Endothelial cell of umbilical vein (primary cell): Measurements from ENCODE around the gene ARTN. TPM values are rescaled to one million over a fixed set of nuclear protein-coding genes. Genes with fewer than 3 reads are reported as not detected.

Experiments
- BruUV-seq: library from RNA; stranded (reverse); fragments of 400-500 nt; replicated peaks from 2 replicates; lab custom pipeline; 2021; lab: Mats Ljungman, UMichigan
- CTCF ChIA-PET: fragments of 300-600, 350-600 bp; sonication (Branson Sonifier 250); formaldehyde crosslinking; loops from one replicate; lab custom pipeline; 2021; ENCODE audit warnings: antibody characterized with exemption, inconsistent platforms; lab: Charles Lee
- POLR2A ChIA-PET: fragments of 300-600, 350-600 bp; sonication (Branson Sonifier 250); formaldehyde crosslinking; loops from one replicate; lab custom pipeline; 2021; ENCODE audit warnings: antibody characterized with exemption, inconsistent platforms; lab: Charles Lee
- DNase-seq: peaks from one replicate; pipeline ENCODE4 v3.0.0-alpha.2; 2011; ENCODE audit warnings: low read depth, low spot score
- FAIRE-seq: peaks from 2 replicates; lab custom pipeline; 2011; peaks lifted over from hg19 to GRCh38; lab: Jason Lieb, UNC
- H2AFZ ChIP-seq: 2 replicates; pipeline ENCODE4 v1.6.0; 2012; ENCODE audit warnings: low read depth, low read length, control low read depth, inconsistent platforms
- H3K27ac ChIP-seq: 2 replicates; pipeline ENCODE4 v1.5.1; 2011; ENCODE audit warnings: low read depth, mild to moderate bottlenecking, control low read depth, low read length, moderate library complexity; ENCODE audit not compliant: insufficient read depth
- H3K27me3 ChIP-seq, 2 experiments: 2 replicates each; pipeline versions ENCODE4 v1.6.0 to v1.6.1; 2011; ENCODE audit warnings: low read length in 2 of 2, mixed read lengths in 1 of 2; ENCODE audit not compliant: control insufficient read depth in 2 of 2, insufficient read depth in 2 of 2
- H3K36me3 ChIP-seq, 2 experiments: 2 replicates in 1 of 2; 3 replicates in 1 of 2; pipeline ENCODE4 v1.5.1; 2011; ENCODE audit warnings: low read length in 2 of 2, mild to moderate bottlenecking in 1 of 2, moderate library complexity in 1 of 2; ENCODE audit not compliant: control insufficient read depth in 2 of 2, insufficient read depth in 2 of 2; ENCODE audit errors: extremely low read depth in 1 of 2
- H3K4me1 ChIP-seq: 3 replicates; pipeline ENCODE4 v1.5.1; 2011; ENCODE audit warnings: mild to moderate bottlenecking, low read length; ENCODE audit not compliant: control insufficient read depth, insufficient read depth; ENCODE audit errors: extremely low read depth
- H3K4me2 ChIP-seq: 2 replicates; pipeline ENCODE4 v1.6.1; 2011; ENCODE audit warnings: low read length, control low read depth, mixed read lengths; ENCODE audit not compliant: insufficient read depth
- H3K4me3 ChIP-seq, 3 experiments: fragments of 200-600 bp in 1 of 3; sonication (generic), shearing (Covaris generic) in 1 of 3; replicated peaks in 1 of 3; 2 replicates each; pipeline ENCODE4 v1.5.1; 2011 to 2016; ENCODE audit warnings: control low read depth in 3 of 3, low read length in 3 of 3, mild to moderate bottlenecking in 2 of 3, inconsistent platforms in 1 of 3, low read depth in 1 of 3, moderate library complexity in 1 of 3; ENCODE audit not compliant: insufficient read depth in 1 of 3
- H3K79me2 ChIP-seq: 2 replicates; pipeline ENCODE4 v1.6.0; 2012; ENCODE audit warnings: low read length, inconsistent platforms; ENCODE audit not compliant: control insufficient read depth, insufficient read depth
- H3K9ac ChIP-seq: replicated peaks from 2 replicates; pipeline ENCODE3; 2011; ENCODE audit warnings: low read length, control low read depth; ENCODE audit not compliant: insufficient read depth; ENCODE audit errors: extremely low read depth
- H3K9me1 ChIP-seq: replicated peaks from 3 replicates; pipeline ENCODE4 v1.6.0; 2011; ENCODE audit warnings: mild to moderate bottlenecking, low read length; ENCODE audit not compliant: control insufficient read depth, insufficient read depth; ENCODE audit errors: extremely low read depth
- H3K9me3 ChIP-seq: replicated peaks from 2 replicates; pipeline ENCODE4 v1.5.1; 2012; ENCODE audit warnings: low read length, inconsistent platforms; ENCODE audit not compliant: control insufficient read depth, insufficient read depth
- H4K20me1 ChIP-seq: replicated peaks from 2 replicates; pipeline ENCODE3; 2011; ENCODE audit warnings: mild to moderate bottlenecking, low read length; ENCODE audit not compliant: control insufficient read depth, insufficient read depth; ENCODE audit errors: extremely low read depth
- EZH2 ChIP-seq: IDR thresholded peaks from 2 replicates; pipeline ENCODE4 v1.6.1; 2012; ENCODE audit warnings: borderline replicate concordance, low read depth, mild to moderate bottlenecking, moderate library complexity, low read length, inconsistent platforms; ENCODE audit not compliant: severe bottlenecking
- FOS ChIP-seq: IDR thresholded peaks from 2 replicates; pipeline ENCODE4 v1.6.1; 2011; ENCODE audit warnings: mild to moderate bottlenecking, low read length, moderate library complexity, borderline replicate concordance; ENCODE audit not compliant: insufficient read depth
- GATA2 ChIP-seq: IDR thresholded peaks from 2 replicates; pipeline ENCODE4 v1.7.0; 2011; ENCODE audit warnings: low read depth, mild to moderate bottlenecking, moderate library complexity, mixed read lengths, low read length; ENCODE audit not compliant: insufficient read length, insufficient read depth
- JUN ChIP-seq: IDR thresholded peaks from 2 replicates; pipeline ENCODE4 v1.6.1; 2011; ENCODE audit warnings: borderline replicate concordance, low read depth; ENCODE audit not compliant: insufficient read length, insufficient read depth
- MYC ChIP-seq: IDR thresholded peaks from one replicate; pipeline ENCODE4 v1.6.1; 2011; ENCODE audit warnings: mild to moderate bottlenecking, low read depth, low read length
- POLR2A ChIP-seq: IDR thresholded peaks from 2 replicates; pipeline ENCODE4 v1.6.1; 2012; ENCODE audit warnings: low read depth, mild to moderate bottlenecking, control low read depth, low read length
- POLR2AphosphoS5 ChIP-seq: IDR thresholded peaks from 2 replicates; pipeline ENCODE4 v1.6.1; 2012; ENCODE audit warnings: low read depth, mild to moderate bottlenecking, control low read depth, low read length, moderate library complexity; ENCODE audit not compliant: insufficient read depth
- dilution Hi-C: fragments of 300-500 bp; cut with MboI; formaldehyde crosslinking; loops from one replicate; pipeline ENCODE4 v1.15.0; 2019; ENCODE audit warnings: low sequenced_read_pairs; ENCODE audit not compliant: extremely low pct_ligation_motif_present
- intact Hi-C: fragments of 100-400 bp; cut with micrococcal nuclease; formaldehyde crosslinking; loops from one replicate; pipeline ENCODE4 v1.10.0; 2022
- polyA plus RNA-seq, 4 experiments: library from polyadenylated mRNA; depleted of rRNA in 3 of 4; stranded (reverse) in 3 of 4; unstranded in 1 of 4; fragments of >200 nt; gene quantifications; 2 replicates each; pipeline versions ENCODE4 v1.2.1 to v1.2.3, GENCODE V29; 2011 to 2012; ENCODE audit warnings: missing spikeins in 1 of 4
- total RNA-seq: library from RNA; stranded (reverse); gene quantifications from 2 replicates; pipeline ENCODE4 v1.2.3, GENCODE V29; 2021
- TF ChIP-seq, protein P1 (sequence below), 2 donors: IDR thresholded peaks; 1 replicate in 1 of 2; 2 replicates in 1 of 2; pipeline ENCODE4 v1.5.1; 2011; ENCODE audit warnings: low read length in 2 of 2, mild to moderate bottlenecking in 2 of 2, moderate library complexity in 2 of 2, control low read depth in 1 of 2, inconsistent platforms in 1 of 2, low read depth in 1 of 2; ENCODE audit not compliant: insufficient read depth in 1 of 2; ENCODE audit errors: extremely low read depth in 1 of 2
- TF ChIP-seq, protein P2 (sequence below): IDR thresholded peaks from 2 replicates; pipeline ENCODE4 v1.6.1; 2011; ENCODE audit not compliant: insufficient read depth, insufficient read length

Gene ARTN
- total and polyA plus RNA-seq, 2 donors (not counting 3 experiments of a cell fraction or from before 2014, with no cell fraction given): 0.11 to 0.18 TPM

DNA sequence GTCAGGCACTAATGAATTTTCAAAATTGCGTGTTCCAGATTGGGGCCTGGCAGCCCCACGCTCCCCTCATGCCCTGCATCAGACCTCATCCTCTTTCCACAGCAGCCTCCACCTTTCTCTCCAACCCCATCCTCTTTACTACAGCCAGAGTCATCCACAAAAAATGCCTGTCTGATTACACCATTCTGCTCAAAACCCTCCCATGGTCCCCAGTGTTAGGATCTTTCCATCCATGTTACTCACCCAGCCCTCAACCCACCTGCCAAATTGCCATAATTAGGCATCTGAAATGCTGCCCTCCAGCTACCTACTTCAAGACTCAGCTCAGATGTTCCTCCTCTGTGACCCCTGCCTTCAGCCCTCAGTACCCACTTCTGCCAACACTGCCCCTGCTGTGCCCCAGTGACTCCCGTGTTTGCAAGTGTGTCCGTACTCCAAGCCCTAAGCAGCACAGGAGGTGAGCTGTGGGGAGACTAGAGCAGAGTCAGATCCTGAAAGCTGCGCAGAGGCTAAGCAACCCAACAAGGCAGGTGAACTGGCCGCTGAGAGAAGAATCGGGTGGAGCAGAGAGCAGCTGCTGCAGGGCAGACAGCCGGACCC lies 715 bp upstream of the ARTN start:
- no peak for TF ChIP-seq GATA2
- TF ChIP-seq, protein P1, sequence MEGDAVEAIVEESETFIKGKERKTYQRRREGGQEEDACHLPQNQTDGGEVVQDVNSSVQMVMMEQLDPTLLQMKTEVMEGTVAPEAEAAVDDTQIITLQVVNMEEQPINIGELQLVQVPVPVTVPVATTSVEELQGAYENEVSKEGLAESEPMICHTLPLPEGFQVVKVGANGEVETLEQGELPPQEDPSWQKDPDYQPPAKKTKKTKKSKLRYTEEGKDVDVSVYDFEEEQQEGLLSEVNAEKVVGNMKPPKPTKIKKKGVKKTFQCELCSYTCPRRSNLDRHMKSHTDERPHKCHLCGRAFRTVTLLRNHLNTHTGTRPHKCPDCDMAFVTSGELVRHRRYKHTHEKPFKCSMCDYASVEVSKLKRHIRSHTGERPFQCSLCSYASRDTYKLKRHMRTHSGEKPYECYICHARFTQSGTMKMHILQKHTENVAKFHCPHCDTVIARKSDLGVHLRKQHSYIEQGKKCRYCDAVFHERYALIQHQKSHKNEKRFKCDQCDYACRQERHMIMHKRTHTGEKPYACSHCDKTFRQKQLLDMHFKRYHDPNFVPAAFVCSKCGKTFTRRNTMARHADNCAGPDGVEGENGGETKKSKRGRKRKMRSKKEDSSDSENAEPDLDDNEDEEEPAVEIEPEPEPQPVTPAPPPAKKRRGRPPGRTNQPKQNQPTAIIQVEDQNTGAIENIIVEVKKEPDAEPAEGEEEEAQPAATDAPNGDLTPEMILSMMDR (IDR thresholded peaks at IDR 0.05; ENCODE audit: extremely low read depth in 1 of 2, insufficient read depth in 1 of 2, low read depth in 1 of 2, low read length in 2 of 2): no peak
- TF ChIP-seq, protein P2, sequence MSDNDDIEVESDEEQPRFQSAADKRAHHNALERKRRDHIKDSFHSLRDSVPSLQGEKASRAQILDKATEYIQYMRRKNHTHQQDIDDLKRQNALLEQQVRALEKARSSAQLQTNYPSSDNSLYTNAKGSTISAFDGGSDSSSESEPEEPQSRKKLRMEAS: no peak
- TF ChIP-seq EZH2: no peak
- TF ChIP-seq POLR2AphosphoS5: no peak
- TF ChIP-seq POLR2A: no peak
- TF ChIP-seq FOS: no peak
- no peak for TF ChIP-seq JUN
- no peak for TF ChIP-seq MYC
- dilution Hi-C loops: loop anchor here (25.0 kb wide), 1 partner anchor 171 kb away; no protein-coding TSS in a partner anchor
- POLR2A ChIA-PET: interaction anchor here (1.4 kb wide), 1 partner anchor 169 kb away, joined by 4 read pairs; no protein-coding TSS in a partner anchor
- peak overlapping the region in 1 of 3 experiments; percentile 5 for H3K4me3 ChIP-seq
- DNase-seq (no peak), FAIRE-seq (no peak)
- no peak overlapping the region for H3K27ac ChIP-seq
- H3K4me2 ChIP-seq: no peak overlapping the region
- no peaks in the 10 kb centered on the region for H3K79me2 ChIP-seq
- CTCF ChIA-PET: interaction anchor here (0.8 to 18.1 kb wide), 9 partner anchors 13 to 227 kb away, joined by 3 to 965 read pairs (median 22); partner anchors contain the start of genes ATP6V0B, IPO13 and ST3GAL3
- TSS peak; percentile 11 for BruUV-seq
- no peaks in the 10 kb centered on the region for H4K20me1 ChIP-seq
- H3K9me1 ChIP-seq: no peaks in the 10 kb centered on the region
- no peak overlapping the region for H2AFZ ChIP-seq
- no peaks in the 10 kb centered on the region for H3K9me3 ChIP-seq
- no peaks in the 10 kb centered on the region for H3K36me3 ChIP-seq
- no peak overlapping the region for H3K9ac ChIP-seq
- peaks cover 0 to 9% of the 10 kb centered on the region in 2 experiments for H3K27me3 ChIP-seq
- peaks cover 5% of the 10 kb centered on the region for H3K4me1 ChIP-seq
- intact Hi-C loops: loop anchor here (5.0 kb wide), 2 partner anchors 81 to 281 kb away; partner anchors contain the start of gene KDM4A
